Fibroblast of lung (primary cell): ENCODE measurements around the gene NRF1.

Experiments used
- EZH2 ChIP-seq: IDR thresholded peaks from 2 replicates; pipeline ENCODE4 v1.5.1; 2012; ENCODE audit warnings: low read length, control low read depth, mild to moderate bottlenecking; ENCODE audit errors: missing control alignments
- TF ChIP-seq, protein P1 (sequence below), 2 donors: IDR thresholded peaks in 1 of 2; conservative IDR thresholded peaks in 1 of 2; 1 replicate in 1 of 2; 2 replicates in 1 of 2; pipeline ENCODE4 v1.5.1; 2011 to 2012; ENCODE audit warnings: low read length in 2 of 2, control low read depth in 1 of 2, inconsistent platforms in 1 of 2, low read depth in 1 of 2, mild to moderate bottlenecking in 1 of 2

DNA sequence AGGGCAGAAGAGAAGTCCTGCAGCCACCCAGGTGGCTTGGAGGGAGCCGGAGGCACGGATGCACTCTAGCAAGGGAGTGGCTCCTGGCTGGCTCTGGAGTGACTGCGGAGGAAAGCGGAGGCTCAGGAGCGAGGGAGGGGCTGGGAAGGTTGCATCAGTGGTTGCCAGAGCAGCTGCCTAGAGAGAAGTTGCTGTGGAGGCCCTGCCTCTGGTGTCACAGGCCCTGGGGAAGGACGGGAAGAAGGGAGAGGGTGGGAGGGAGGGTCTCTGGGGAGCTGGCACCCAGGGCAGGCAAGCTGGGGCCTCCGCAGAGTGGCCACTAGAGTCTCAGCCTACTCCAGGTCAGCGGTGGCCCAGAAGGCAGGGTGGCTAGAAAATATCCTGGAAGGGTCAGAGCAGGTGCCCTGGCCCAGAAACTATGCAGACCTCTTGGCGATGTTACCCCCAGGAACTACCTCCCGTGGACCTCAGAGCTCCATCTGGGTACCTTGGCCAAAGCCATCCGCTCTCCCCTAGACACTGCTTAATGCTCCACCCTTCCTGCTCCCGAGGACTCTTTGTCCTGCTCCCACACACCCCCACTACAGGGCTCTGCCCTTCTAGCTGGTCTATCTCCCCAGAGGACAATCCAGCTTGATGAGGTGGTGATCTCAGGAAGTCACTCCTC lies 164.3 kb downstream of the NRF1 start:
- TF ChIP-seq, protein P1, sequence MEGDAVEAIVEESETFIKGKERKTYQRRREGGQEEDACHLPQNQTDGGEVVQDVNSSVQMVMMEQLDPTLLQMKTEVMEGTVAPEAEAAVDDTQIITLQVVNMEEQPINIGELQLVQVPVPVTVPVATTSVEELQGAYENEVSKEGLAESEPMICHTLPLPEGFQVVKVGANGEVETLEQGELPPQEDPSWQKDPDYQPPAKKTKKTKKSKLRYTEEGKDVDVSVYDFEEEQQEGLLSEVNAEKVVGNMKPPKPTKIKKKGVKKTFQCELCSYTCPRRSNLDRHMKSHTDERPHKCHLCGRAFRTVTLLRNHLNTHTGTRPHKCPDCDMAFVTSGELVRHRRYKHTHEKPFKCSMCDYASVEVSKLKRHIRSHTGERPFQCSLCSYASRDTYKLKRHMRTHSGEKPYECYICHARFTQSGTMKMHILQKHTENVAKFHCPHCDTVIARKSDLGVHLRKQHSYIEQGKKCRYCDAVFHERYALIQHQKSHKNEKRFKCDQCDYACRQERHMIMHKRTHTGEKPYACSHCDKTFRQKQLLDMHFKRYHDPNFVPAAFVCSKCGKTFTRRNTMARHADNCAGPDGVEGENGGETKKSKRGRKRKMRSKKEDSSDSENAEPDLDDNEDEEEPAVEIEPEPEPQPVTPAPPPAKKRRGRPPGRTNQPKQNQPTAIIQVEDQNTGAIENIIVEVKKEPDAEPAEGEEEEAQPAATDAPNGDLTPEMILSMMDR (conservative IDR thresholded peaks at IDR 0.05 in 1 of 2, IDR thresholded peaks at IDR 0.05 in 1 of 2; ENCODE audit: low read depth in 1 of 2, low read length in 2 of 2), result no peak
- no peak for TF ChIP-seq EZH2
